HL-60 (cell line): Measurements from ENCODE around the gene SLC6A6.

Experiments
- DNase-seq, 2 experiments: peaks; one replicate each; pipeline ENCODE4 v3.0.0-alpha.2; 2010 to 2020; ENCODE audit warnings: low read depth in 1 of 2, low spot score in 1 of 2
- H3K27ac ChIP-seq: fragments of 250-450 bp; sonication (Bioruptor Pico); replicated peaks from 2 replicates; pipeline ENCODE4 v1.5.1; 2020; ENCODE audit warnings: mild to moderate bottlenecking, moderate library complexity
- H3K27me3 ChIP-seq: fragments of 250-450 bp; sonication (Bioruptor Pico); 2 replicates; pipeline ENCODE4 v1.5.1; 2021; ENCODE audit warnings: mild to moderate bottlenecking, moderate library complexity; ENCODE audit not compliant: insufficient read depth, poor library complexity, severe bottlenecking
- H3K4me3 ChIP-seq: replicated peaks from 2 replicates; pipeline ENCODE4 v1.5.1; 2011; ENCODE audit warnings: mild to moderate bottlenecking, control low read depth, low read length; ENCODE audit not compliant: insufficient read depth
- CTCF ChIP-seq: IDR thresholded peaks from one replicate; pipeline ENCODE4 v1.5.1; 2011; ENCODE audit warnings: low read length, control low read depth, inconsistent platforms; ENCODE audit not compliant: insufficient read depth
- GABPA ChIP-seq: IDR thresholded peaks from 2 replicates; pipeline ENCODE4 v1.6.1; 2012; ENCODE audit warnings: low read depth
- POLR2AphosphoS5 ChIP-seq: IDR thresholded peaks from 2 replicates; pipeline ENCODE4 v1.6.1; 2012; ENCODE audit warnings: low read depth
- SPI1 ChIP-seq: IDR thresholded peaks from 2 replicates; pipeline ENCODE4 v1.6.1; 2012; ENCODE audit warnings: low read depth, mild to moderate bottlenecking, borderline replicate concordance
- TF ChIP-seq, protein P1 (sequence below): IDR thresholded peaks from 2 replicates; pipeline ENCODE4 v1.6.1; 2012; ENCODE audit warnings: low read depth; ENCODE audit not compliant: insufficient replicate concordance

SLC6A6 gene

GRCh38 chr3:14474363-14475081 is 72.1 kb downstream of the SLC6A6 start:
- no peak for TF ChIP-seq GABPA
- TF ChIP-seq SPI1 = no peak
- TF ChIP-seq, protein P1, sequence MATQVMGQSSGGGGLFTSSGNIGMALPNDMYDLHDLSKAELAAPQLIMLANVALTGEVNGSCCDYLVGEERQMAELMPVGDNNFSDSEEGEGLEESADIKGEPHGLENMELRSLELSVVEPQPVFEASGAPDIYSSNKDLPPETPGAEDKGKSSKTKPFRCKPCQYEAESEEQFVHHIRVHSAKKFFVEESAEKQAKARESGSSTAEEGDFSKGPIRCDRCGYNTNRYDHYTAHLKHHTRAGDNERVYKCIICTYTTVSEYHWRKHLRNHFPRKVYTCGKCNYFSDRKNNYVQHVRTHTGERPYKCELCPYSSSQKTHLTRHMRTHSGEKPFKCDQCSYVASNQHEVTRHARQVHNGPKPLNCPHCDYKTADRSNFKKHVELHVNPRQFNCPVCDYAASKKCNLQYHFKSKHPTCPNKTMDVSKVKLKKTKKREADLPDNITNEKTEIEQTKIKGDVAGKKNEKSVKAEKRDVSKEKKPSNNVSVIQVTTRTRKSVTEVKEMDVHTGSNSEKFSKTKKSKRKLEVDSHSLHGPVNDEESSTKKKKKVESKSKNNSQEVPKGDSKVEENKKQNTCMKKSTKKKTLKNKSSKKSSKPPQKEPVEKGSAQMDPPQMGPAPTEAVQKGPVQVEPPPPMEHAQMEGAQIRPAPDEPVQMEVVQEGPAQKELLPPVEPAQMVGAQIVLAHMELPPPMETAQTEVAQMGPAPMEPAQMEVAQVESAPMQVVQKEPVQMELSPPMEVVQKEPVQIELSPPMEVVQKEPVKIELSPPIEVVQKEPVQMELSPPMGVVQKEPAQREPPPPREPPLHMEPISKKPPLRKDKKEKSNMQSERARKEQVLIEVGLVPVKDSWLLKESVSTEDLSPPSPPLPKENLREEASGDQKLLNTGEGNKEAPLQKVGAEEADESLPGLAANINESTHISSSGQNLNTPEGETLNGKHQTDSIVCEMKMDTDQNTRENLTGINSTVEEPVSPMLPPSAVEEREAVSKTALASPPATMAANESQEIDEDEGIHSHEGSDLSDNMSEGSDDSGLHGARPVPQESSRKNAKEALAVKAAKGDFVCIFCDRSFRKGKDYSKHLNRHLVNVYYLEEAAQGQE = no peak
- no peak for TF ChIP-seq CTCF
- no peak for TF ChIP-seq POLR2AphosphoS5
- Histone ChIP-seq H3K27me3 (no peaks in the 10 kb centered on the region), H3K27ac (no peak overlapping the region), H3K4me3 (no peak overlapping the region)
- no peak for DNase-seq

DNA sequence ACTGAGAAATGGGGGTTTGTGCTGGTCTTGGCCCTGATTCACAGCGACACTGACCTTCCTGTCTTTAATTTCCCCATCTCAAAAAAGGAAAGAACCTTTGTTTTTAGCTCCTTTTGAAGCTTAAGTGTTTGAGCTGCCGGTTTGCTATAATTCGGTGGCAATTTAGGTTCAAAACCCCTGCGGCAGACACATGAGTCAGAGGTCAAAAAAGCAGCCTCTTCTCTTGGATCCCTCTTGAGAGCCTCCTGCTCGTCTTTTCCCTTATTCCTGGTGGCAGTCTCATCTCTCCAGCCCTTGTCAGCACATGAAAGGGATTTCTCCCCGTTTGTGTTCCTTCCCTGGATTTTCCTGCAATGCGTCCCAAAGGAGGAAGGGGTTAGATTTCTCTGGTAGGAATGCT is 73.2 kb downstream of the SLC6A6 start:
- TF ChIP-seq CTCF (no peak), POLR2AphosphoS5 (no peak), GABPA (no peak), SPI1 (no peak)
- TF ChIP-seq, protein P1 = no peak
- no peak overlapping the region for H3K4me3 ChIP-seq
- H3K27me3 ChIP-seq = no peaks in the 10 kb centered on the region

DNA sequence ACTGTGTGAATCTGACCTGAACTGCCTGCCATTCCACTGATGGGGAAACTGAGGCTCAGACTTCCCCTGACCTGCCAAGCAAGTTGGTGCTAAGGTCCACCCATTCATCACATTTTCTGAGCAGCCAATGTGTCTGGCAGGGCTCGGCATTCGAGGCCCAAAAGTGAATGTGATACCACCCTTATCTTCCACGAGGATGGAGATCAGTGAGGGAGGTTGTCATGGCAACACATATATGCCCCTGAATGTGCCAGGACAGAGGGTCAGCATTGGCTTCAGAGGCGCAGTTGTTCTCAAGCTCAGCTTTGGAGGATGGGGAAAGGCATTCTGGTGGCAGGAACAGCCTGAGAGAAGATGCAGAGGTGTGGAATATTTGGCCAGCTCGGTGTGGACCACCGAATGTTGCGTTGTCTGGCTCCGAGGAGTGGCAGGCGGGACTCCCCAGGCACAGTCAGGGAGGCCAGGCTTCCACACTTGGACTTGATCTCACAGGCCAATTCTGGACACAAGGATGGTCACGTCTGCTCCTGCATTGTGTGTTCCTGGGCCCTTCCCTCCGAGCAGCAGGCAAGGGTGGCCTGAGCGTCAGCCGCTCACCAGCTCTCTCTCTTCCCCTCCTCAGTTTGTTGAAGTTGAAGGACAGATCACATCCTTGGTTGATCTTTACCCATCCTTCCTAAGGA is 74.3 kb downstream of the SLC6A6 start:
- Histone ChIP-seq H3K27ac (no peak overlapping the region), H3K4me3 (no peak overlapping the region), H3K27me3 (no peaks in the 10 kb centered on the region)
- TF ChIP-seq CTCF (no peak), GABPA (no peak), POLR2AphosphoS5 (no peak), SPI1 (no peak)
- TF ChIP-seq, protein P1 = no peak
- no peak for DNase-seq

More for the DNA sequence above, 73.2 kb downstream of the SLC6A6 start:
- no peak for DNase-seq
- no peak overlapping the region for H3K27ac ChIP-seq
